IPS-18a (cell line): ENCODE results near the gene ZNF337.
"Not testable (repeated sequence)": the region's sequence is repeated elsewhere in the genome, so short reads cannot be mapped to it uniquely, and the experiment has no call there.

Source experiments
- H3K27ac ChIP-seq: one replicate; pipeline ENCODE4 v1.5.1; 2013; ENCODE audit warnings: low read length
- H3K27me3 ChIP-seq: one replicate; pipeline ENCODE4 v1.6.1; 2013; ENCODE audit warnings: mild to moderate bottlenecking, low read length; ENCODE audit not compliant: control insufficient read depth, insufficient read depth
- H3K36me3 ChIP-seq: one replicate; pipeline ENCODE4 v1.6.1; 2013; ENCODE audit warnings: low read depth, low read length; ENCODE audit not compliant: control insufficient read depth
- H3K4me1 ChIP-seq: one replicate; pipeline ENCODE4 v1.6.1; 2013; ENCODE audit warnings: low read depth, low read length; ENCODE audit not compliant: control insufficient read depth
- H3K4me3 ChIP-seq: one replicate; pipeline ENCODE4 v1.5.1; 2013; ENCODE audit warnings: low read length
- H3K9ac ChIP-seq: one replicate; pipeline ENCODE4 v1.6.1; 2013; ENCODE audit warnings: mild to moderate bottlenecking, low read length, moderate library complexity
- H3K9me3 ChIP-seq: one replicate; pipeline ENCODE4 v1.6.1; 2013; ENCODE audit warnings: low read depth, low read length; ENCODE audit not compliant: control insufficient read depth

Gene ZNF337

GRCh38 chr20:25690427-25690826, 6.2 kb downstream of the ZNF337 start:
- Histone ChIP-seq H3K4me1 (no peaks in the 10 kb centered on the region), H3K9ac (no peak overlapping the region), H3K4me3 (no peak overlapping the region), H3K27ac (no peak overlapping the region), H3K9me3 (no peaks in the 10 kb centered on the region), H3K27me3 (no peaks in the 10 kb centered on the region), H3K36me3 (peaks cover 5% of the 10 kb centered on the region)

GRCh38 chr20:25686081-25687067, 10.3 kb downstream of the ZNF337 start:
- H3K36me3 ChIP-seq, result peaks cover under 1% of the 10 kb centered on the region
- no peaks in the 10 kb centered on the region for H3K27me3 ChIP-seq
- no peaks in the 10 kb centered on the region for H3K4me1 ChIP-seq
- no peak overlapping the region for H3K9ac ChIP-seq
- H3K9me3 ChIP-seq, result no peaks in the 10 kb centered on the region
- no peak overlapping the region for H3K27ac ChIP-seq
- no peak overlapping the region for H3K4me3 ChIP-seq

- no peak overlapping the region for H3K27ac ChIP-seq
- H3K9me3 ChIP-seq, result no peaks in the 10 kb centered on the region
- no peak overlapping the region for H3K4me3 ChIP-seq
- peaks cover 5% of the 10 kb centered on the region for H3K36me3 ChIP-seq
- H3K4me1 ChIP-seq, result no peaks in the 10 kb centered on the region
- no peaks in the 10 kb centered on the region for H3K27me3 ChIP-seq
- H3K9ac ChIP-seq, result no peak overlapping the region
These were observed 11.2 kb downstream of the ZNF337 start for GRCh38 chr20:25685276-25686080.

GRCh38 chr20:25683826-25684225, 12.8 kb downstream of the ZNF337 start:
- H3K36me3 ChIP-seq, H3K9me3 ChIP-seq: not testable (repeated sequence)

GRCh38 chr20:25683050-25683449, 13.6 kb downstream of the ZNF337 start:
- H3K4me3 ChIP-seq, result no peak overlapping the region
- no peaks in the 10 kb centered on the region for H3K27me3 ChIP-seq
- no peak overlapping the region for H3K27ac ChIP-seq

More at GRCh38 chr20:25683826-25684225, 12.8 kb downstream of the ZNF337 start:
- not testable (repeated sequence) for H3K4me3 ChIP-seq, H3K27me3 ChIP-seq, H3K27ac ChIP-seq, H3K4me1 ChIP-seq, H3K9ac ChIP-seq

GRCh38 chr20:25676164-25676809, 20.4 kb downstream of the ZNF337 start:
- Histone ChIP-seq H3K36me3 (peaks cover 54% of the 10 kb centered on the region), H3K9ac (no peak overlapping the region), H3K4me3 (no peak overlapping the region), H3K9me3 (no peaks in the 10 kb centered on the region), H3K27ac (no peak overlapping the region), H3K4me1 (no peaks in the 10 kb centered on the region), H3K27me3 (no peaks in the 10 kb centered on the region)

More at GRCh38 chr20:25683050-25683449, 13.6 kb downstream of the ZNF337 start:
- no peak overlapping the region for H3K9ac ChIP-seq
- peaks cover 5% of the 10 kb centered on the region for H3K36me3 ChIP-seq
- no peaks in the 10 kb centered on the region for H3K9me3 ChIP-seq
- no peaks in the 10 kb centered on the region for H3K4me1 ChIP-seq

- no peaks in the 10 kb centered on the region for H3K9me3 ChIP-seq
- no peaks in the 10 kb centered on the region for H3K27me3 ChIP-seq
- H3K4me3 ChIP-seq, result no peak overlapping the region
- no peaks in the 10 kb centered on the region for H3K4me1 ChIP-seq
- H3K9ac ChIP-seq, result no peak overlapping the region
- no peak overlapping the region for H3K27ac ChIP-seq
- peaks cover 50% of the 10 kb centered on the region for H3K36me3 ChIP-seq
These were observed 21.5 kb downstream of the ZNF337 start for GRCh38 chr20:25675161-25675560.

GRCh38 chr20:25672659-25673235, 23.9 kb downstream of the ZNF337 start:
- no peak overlapping the region for H3K27ac ChIP-seq
- H3K9me3 ChIP-seq, result no peaks in the 10 kb centered on the region
- no peak overlapping the region for H3K9ac ChIP-seq
- H3K27me3 ChIP-seq, result no peaks in the 10 kb centered on the region
- H3K4me3 ChIP-seq, result no peak overlapping the region
- H3K4me1 ChIP-seq, result peaks cover 7% of the 10 kb centered on the region
- H3K36me3 ChIP-seq, result peaks cover 48% of the 10 kb centered on the region

GRCh38 chr20:25669826-25670422, 26.7 kb downstream of the ZNF337 start:
- Histone ChIP-seq H3K4me1 (peaks cover 7% of the 10 kb centered on the region), H3K4me3 (no peak overlapping the region), H3K27ac (no peak overlapping the region), H3K27me3 (no peaks in the 10 kb centered on the region), H3K9me3 (no peaks in the 10 kb centered on the region), H3K9ac (no peak overlapping the region), H3K36me3 (peaks cover 22% of the 10 kb centered on the region)

- Histone ChIP-seq H3K4me3 (no peak overlapping the region), H3K4me1 (peaks cover 7% of the 10 kb centered on the region), H3K9me3 (no peaks in the 10 kb centered on the region), H3K27ac (no peak overlapping the region), H3K27me3 (no peaks in the 10 kb centered on the region), H3K9ac (no peak overlapping the region), H3K36me3 (peaks cover 9% of the 10 kb centered on the region)
These were observed 28.2 kb downstream of the ZNF337 start for GRCh38 chr20:25668446-25668845.
